HG03432 (cell line): ENCODE measurements around the gene CCDC192.
"Not testable (repeated sequence)": the region's sequence is repeated elsewhere in the genome, so short reads cannot be mapped to it uniquely, and the experiment has no call there.

Experiments used
- ATAC-seq: cut with Tn5 transposase; IDR thresholded peaks from one replicate; pipeline ENCODE4 v1.9.1; 2021; ENCODE audit warnings: mild to moderate bottlenecking, moderate library complexity; ENCODE audit not compliant: unreplicated experiment

Gene CCDC192

DNA sequence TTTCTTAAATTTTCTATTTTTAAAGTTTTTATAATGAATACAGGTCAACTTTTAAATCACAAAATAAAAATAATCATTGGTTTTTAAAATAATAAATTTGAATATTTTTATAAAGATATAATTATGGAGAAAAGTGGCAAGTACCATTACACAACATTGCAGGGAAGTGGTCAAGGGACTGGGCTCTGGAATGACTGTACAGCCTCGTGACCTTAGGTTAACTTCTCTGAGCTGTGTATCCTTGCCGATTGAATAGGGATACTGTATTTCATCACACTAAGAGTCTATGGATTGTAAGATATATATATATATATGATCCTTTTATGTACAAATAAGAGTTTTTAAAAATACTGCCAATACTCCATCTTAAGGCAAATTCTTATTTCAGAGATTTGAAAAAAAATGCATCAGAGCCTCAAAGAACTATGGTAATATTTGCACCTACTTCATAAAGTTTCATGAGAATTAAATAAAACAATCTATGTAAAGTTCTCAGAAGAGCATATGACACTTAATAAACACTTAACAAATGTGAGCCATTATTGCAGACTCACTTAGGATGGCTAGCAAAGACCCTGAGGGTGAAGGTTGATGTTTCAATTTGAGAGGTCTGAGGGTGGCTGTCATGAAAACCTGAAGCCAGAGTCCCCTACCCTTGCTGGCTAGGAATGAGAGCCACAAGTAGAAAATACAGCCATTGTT is 136.5 kb downstream of the CCDC192 start:
- peak; percentile 60 for ATAC-seq

DNA sequence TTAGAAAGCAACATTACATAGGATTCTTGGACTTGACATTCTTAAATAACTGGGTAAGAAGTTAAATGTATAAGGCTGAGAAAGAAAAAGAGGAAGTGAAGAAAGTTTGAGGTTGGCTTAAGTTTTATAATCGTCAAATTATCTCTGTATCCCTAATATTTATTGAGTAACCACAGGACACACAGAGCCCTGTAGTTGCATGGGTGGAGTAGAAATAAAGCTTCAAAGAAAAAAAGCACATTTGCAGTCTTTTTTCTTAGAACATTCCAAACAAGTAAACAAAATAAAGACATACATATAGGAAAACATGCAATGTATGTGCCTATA is 137.0 kb downstream of the CCDC192 start:
- ATAC-seq: peak; percentile 83

GRCh38 chr5:127840809-127841208 is 137.6 kb downstream of the CCDC192 start:
- ATAC-seq: no peak

GRCh38 chr5:127844581-127845021 is 141.4 kb downstream of the CCDC192 start:
- no peak for ATAC-seq

- no peak for ATAC-seq
Observed at GRCh38 chr5:127846884-127847283, 143.7 kb downstream of the CCDC192 start.

- not testable (repeated sequence) for ATAC-seq
Observed at GRCh38 chr5:127847641-127848040, 144.4 kb downstream of the CCDC192 start.

DNA sequence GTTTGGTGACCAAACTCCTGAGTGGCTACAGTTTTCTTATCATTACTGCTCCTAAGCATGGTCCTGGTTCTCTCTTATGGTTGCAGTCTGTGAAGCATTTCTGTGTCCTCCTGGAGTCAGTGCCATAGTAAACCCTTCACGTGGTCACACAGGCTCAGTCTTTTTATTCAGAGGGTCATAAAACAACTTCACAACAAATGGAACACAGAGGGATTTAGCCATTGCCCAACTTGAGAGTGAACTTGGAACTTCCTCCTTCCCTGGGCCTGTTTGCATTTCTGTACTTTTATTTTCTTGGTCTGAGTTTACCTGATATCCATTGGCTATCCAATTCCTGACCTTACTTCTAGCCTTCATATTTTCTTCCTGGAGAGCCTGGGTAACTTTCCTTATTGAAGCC is 144.9 kb downstream of the CCDC192 start:
- no peak for ATAC-seq

DNA sequence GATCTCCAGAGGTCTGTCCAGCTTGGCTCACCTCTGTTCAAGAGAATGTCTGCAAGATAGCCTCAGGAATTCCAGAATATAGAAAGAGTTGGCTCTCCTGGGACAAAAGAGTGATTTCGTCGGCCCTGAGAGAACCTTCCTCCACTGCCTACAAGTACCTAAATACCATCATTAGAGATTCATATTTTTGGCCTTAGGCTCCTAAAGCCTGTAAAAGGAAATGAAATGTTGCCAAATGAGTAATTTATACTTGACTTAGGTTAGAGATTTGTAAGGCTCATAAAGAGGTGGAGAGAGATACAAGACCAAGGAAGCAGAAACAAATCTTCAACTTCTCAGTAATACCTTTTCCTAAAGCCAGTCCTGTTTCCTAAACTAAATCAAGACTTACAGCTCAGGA is 146.2 kb downstream of the CCDC192 start:
- no peak for ATAC-seq

DNA sequence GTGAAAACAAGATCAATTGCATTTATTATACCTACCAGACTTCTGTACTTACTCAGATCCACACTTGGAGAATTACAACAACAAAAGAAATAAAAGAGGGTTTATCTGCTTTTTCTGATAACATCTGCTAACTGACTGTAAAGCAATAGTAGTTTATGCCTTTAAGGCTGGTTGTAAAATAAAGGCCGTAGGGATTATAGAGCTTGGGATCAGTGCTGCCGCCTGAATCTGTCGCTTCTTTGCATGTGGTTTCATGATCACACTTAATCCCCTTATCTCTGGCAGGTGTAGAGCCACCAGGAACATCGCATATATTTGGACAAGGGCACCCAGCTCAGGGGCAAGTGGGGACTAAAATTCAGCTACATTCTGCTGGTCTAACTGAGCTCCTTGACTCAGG is 146.7 kb downstream of the CCDC192 start:
- ATAC-seq: no peak

GRCh38 chr5:127851964-127852363 is 148.8 kb downstream of the CCDC192 start:
- no peak for ATAC-seq

DNA sequence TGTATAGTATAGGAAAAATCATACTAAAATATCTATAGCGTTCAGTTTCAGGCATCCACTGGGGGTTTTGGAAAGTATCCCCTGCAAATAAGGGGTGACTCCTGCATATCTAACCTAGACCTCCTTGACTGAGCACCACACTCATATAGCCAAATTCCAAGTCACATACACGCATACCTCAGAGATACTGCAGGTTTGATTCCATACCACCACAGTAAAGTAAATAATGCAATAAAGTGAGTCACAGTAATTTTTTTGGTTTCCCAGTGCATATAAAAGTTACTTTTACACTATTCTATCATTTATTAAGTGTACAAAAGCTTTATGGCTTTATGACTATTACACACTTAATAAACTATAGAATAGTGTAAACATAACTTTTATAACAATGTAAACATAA is 151.3 kb downstream of the CCDC192 start:
- ATAC-seq: no peak

DNA sequence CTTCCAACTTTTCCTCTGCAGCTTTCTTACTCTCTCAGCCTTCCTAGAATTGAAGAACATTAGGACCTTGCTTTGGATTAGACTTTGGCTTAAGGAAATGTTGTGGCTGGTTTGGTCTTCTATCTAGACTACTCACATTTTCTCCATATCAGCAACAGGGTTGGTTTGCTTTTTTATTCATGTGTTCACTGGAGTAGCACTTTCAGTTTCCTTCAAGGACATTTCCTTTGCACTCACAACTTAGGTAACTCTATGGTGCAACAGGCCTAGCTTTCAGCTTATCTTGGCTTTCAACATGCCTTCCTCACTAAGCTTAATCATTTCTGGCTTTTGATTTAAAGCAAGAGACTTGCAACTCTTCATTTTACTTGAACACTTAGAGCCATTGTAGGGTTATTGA is 153.1 kb downstream of the CCDC192 start:
- ATAC-seq: peak; percentile 74

- ATAC-seq: no peak
Observed at GRCh38 chr5:127858116-127858784, 155.1 kb downstream of the CCDC192 start.

GRCh38 chr5:127860291-127860690 is 157.1 kb downstream of the CCDC192 start:
- no peak for ATAC-seq

DNA sequence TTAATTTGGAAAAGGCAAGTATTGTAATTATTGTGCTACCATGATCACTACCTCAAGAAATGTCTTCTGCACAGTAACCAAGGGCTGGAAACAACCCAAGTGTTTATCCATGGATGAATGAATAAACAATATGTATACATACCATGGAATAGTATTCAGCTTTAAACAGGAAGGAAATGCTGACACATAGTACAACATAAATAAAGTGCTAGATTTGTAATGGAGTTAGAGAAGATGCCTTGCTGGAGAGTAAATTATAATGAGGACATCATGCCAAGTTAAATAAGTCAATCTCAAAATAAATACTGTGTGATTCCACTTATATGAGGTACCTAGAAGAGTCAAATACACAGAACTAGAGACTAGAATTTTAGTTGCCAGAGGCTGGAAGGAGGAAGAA is 160.0 kb downstream of the CCDC192 start:
- ATAC-seq: no peak

DNA sequence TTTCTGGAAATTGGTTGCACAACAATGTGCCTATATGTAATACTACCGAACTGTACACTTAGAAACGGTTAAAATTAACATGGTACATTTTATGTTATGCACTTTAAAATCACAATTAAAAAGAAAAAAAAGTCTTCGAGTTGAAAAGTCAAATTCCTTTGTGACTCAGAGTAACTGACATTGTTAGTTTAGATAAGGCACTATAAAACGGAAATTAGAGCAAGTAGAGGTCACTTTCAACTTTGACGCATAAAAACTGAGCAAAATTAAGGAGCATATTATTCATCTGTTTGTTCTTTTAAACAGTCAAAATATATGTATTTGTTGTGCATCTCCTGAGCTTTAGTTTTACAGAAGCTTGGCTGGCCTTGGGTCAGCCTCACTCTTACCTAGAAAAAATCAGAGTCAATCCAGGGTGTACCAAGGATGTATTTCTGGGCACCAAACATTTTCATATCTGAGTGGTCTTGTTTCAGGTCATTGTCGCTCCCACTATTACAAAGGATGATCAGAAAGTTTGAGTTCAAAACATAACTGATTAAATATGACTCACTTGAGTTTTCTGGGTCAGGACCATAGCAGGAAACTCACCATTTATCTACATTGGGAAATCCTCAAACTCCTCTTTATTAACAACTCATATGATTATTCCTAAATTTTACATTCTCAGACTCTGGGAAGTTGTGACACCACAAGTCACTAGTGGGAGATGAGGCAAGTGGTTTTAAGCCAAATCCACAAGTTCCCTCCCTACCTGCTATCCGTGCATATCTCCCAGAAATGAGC is 160.6 kb downstream of the CCDC192 start:
- ATAC-seq: no peak

DNA sequence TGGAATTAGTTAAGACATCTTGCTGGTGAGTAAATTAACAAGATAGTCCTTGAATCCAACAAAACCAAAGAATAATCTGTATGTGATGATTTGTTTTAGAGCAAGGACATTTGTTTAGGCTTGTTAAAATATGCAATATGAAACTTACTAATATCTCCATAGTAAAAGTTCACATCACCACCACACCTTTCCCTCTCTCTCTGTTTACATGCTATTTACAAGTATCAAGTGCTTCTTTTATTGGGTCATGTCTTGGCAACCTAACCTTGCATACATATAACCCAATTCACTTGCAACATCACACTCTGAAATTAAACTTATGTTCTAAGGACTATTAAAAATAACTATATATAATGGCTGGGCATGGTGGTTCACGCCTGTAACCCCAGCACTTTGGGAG is 161.3 kb downstream of the CCDC192 start:
- no peak for ATAC-seq

- no peak for ATAC-seq
Observed at GRCh38 chr5:127865273-127865672, 162.1 kb downstream of the CCDC192 start.

GRCh38 chr5:127867022-127867783 is 164.0 kb downstream of the CCDC192 start:
- peak; percentile 75 for ATAC-seq

- peak; percentile 55 for ATAC-seq
Observed at GRCh38 chr5:127870914-127871313, 167.7 kb downstream of the CCDC192 start.

GRCh38 chr5:127871503-127872153 is 168.4 kb downstream of the CCDC192 start:
- no peak for ATAC-seq
